ENCODE results near the gene LHX4.
"Not testable (repeated sequence)": the region's sequence is repeated elsewhere in the genome, so short reads cannot be mapped to it uniquely, and the experiment has no call there.

The LHX4 gene

DNA sequence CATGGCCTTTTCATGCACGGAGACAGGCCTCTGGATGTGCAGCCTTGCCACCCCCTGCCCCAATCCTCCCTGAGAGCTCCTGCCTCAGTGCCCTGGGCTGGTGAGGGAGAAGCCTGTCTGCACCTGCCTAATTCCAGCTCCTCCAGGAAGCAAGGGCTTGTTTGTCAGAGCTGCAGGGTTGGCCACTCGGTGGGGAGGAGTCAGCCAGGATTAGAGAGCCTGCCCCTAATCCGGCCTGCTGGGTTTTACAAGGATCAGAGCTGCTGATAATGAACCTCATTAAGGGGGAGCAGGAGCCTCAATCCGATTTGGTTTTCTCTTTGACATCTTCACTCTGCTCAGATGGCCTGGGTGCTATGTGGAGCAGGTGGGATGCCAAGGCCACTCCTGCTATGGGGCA lies 31.9 kb upstream of the LHX4 start:
- TF ChIP-seq, protein P1, sequence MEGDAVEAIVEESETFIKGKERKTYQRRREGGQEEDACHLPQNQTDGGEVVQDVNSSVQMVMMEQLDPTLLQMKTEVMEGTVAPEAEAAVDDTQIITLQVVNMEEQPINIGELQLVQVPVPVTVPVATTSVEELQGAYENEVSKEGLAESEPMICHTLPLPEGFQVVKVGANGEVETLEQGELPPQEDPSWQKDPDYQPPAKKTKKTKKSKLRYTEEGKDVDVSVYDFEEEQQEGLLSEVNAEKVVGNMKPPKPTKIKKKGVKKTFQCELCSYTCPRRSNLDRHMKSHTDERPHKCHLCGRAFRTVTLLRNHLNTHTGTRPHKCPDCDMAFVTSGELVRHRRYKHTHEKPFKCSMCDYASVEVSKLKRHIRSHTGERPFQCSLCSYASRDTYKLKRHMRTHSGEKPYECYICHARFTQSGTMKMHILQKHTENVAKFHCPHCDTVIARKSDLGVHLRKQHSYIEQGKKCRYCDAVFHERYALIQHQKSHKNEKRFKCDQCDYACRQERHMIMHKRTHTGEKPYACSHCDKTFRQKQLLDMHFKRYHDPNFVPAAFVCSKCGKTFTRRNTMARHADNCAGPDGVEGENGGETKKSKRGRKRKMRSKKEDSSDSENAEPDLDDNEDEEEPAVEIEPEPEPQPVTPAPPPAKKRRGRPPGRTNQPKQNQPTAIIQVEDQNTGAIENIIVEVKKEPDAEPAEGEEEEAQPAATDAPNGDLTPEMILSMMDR (conservative IDR thresholded peaks at IDR 0.05) = no peak
- peak overlapping the region; percentile 52 for H3K27ac ChIP-seq

GRCh38 chr1:180198611-180199010 lies 31.5 kb upstream of the LHX4 start:
- H3K27ac ChIP-seq = peak overlapping the region; percentile 52

GRCh38 chr1:180199018-180199417 lies 31.0 kb upstream of the LHX4 start:
- H3K27ac ChIP-seq = no peak overlapping the region

More at GRCh38 chr1:180198611-180199010, 31.5 kb upstream of the LHX4 start:
- TF ChIP-seq, protein P1 (conservative IDR thresholded peaks at IDR 0.05) = no peak

GRCh38 chr1:180201451-180202200 lies 28.4 kb upstream of the LHX4 start:
- TF ChIP-seq, protein P1 (conservative IDR thresholded peaks at IDR 0.05) = no peak
- no peak overlapping the region for H3K27ac ChIP-seq

More at GRCh38 chr1:180199018-180199417, 31.0 kb upstream of the LHX4 start:
- TF ChIP-seq, protein P1 (conservative IDR thresholded peaks at IDR 0.05) = no peak

- H3K27ac ChIP-seq = not testable (repeated sequence)
Observed at GRCh38 chr1:180202588-180202987, 27.5 kb upstream of the LHX4 start.

- H3K27ac ChIP-seq = no peak overlapping the region
- TF ChIP-seq, protein P1 (conservative IDR thresholded peaks at IDR 0.05) = no peak
Observed at GRCh38 chr1:180204231-180204630, 25.8 kb upstream of the LHX4 start.

DNA sequence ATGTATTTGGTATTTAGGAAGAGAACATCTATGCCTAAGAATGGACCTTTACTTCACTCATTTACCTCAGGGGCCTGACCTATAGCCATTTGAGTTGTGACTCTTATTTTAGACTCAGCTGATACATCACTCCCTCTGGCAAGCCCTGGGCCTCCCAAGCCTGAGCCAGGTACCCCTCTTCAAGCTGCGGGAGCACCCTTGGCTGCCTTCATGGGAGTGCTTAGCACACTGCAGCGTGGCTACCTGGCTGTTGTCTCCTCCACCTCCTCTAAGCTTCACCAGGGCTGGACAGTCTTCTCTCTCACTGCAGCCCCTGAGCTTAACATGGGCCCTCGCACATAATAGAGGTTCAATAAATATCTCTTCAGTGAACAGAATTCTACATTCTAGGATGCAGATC lies 23.5 kb upstream of the LHX4 start:
- TF ChIP-seq, protein P1 (conservative IDR thresholded peaks at IDR 0.05) = no peak
- no peak overlapping the region for H3K27ac ChIP-seq

DNA sequence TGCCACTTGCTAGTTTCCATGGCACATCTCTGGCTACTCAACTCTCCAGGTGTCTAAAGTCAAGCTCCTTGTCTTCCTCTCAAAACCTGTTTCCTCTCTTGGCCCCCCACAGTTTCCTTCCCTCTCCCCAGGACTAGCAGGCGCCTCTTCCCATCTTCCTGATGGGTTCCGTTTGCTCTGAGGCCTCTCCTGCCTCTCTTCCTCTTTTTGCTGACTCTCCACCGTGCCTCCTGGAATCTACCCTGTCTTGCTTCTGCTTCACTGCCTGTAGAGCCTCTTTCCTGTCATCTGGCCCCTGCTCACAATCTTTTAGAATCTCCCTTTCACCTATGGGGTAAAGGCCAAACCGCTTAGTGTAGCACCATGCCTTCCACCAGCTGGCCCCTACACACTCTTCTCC lies 21.8 kb upstream of the LHX4 start:
- TF ChIP-seq, protein P1 (conservative IDR thresholded peaks at IDR 0.05) = no peak
- H3K27ac ChIP-seq = no peak overlapping the region
